Mesothelial cell of epicardium (in vitro differentiated cells): Measurements from ENCODE around the gene IL17C. TPM values are rescaled to one million over a fixed set of nuclear protein-coding genes. Genes with fewer than 3 reads are reported as not detected.
A peak's percentile ranks its signal among the peaks of the same experiment; 100 is the strongest.

ENCODE experiments used
- DNase-seq, 2 experiments: peaks; one replicate each; pipeline ENCODE4 v3.0.0; 2021; ENCODE audit warnings: low spot score in 2 of 2; ENCODE audit not compliant: unreplicated experiment in 2 of 2
- H3K27ac Mint-ChIP-seq: 2 replicates; pipeline ENCODE4 v1.8.0; 2021; ENCODE audit warnings: mixed read lengths
- H3K27me3 Mint-ChIP-seq: 2 replicates; pipeline ENCODE4 v1.8.0; 2021; ENCODE audit warnings: low read depth, mixed read lengths
- H3K36me3 Mint-ChIP-seq: 2 replicates; pipeline ENCODE4 v1.8.0; 2021; ENCODE audit warnings: mixed read lengths
- H3K4me1 Mint-ChIP-seq: 2 replicates; pipeline ENCODE4 v1.8.0; 2021; ENCODE audit warnings: mixed read lengths
- H3K4me3 Mint-ChIP-seq: 2 replicates; pipeline ENCODE4 v1.8.0; 2021; ENCODE audit warnings: mild to moderate bottlenecking, moderate library complexity, mixed read lengths
- H3K9me3 Mint-ChIP-seq: 2 replicates; pipeline ENCODE4 v1.8.0; 2021; ENCODE audit warnings: mixed read lengths
- CTCF ChIP-seq: fragments of 200-600 bp; sonication (generic); IDR thresholded peaks from one replicate; pipeline ENCODE4 v1.5.0; 2021; ENCODE audit warnings: antibody characterized with exemption; ENCODE audit not compliant: unreplicated experiment
- total RNA-seq: library from RNA; stranded (reverse); gene quantifications from 3 replicates; pipeline ENCODE4 v1.2.1, GENCODE V29; 2021

IL17C gene
- total RNA-seq, 1 donor from 2014 or later = not detected

GRCh38 chr16:88688013-88688778 is 49.8 kb downstream of the IL17C start:
- peak in 1 of 2 experiments; percentile 67 for DNase-seq
- Mint-ChIP-seq H3K4me3 (peak overlapping the region; percentile 17), H3K27me3 (peaks cover 61% of the 10 kb centered on the region), H3K36me3 (no peaks in the 10 kb centered on the region), H3K9me3 (no peaks in the 10 kb centered on the region), H3K4me1 (peaks cover 9% of the 10 kb centered on the region), H3K27ac (no peak overlapping the region)
- no peak for TF ChIP-seq CTCF

Other genes with a start within 250 kb of the IL17C start
- 51.1 to 56.2 TPM (median 52.6 TPM) in 3 replicates for gene ZFPM1, start 185.3 kb upstream of the IL17C start, total RNA-seq
- 59.9 to 64.9 TPM (median 62.2 TPM) in 3 replicates for gene ZC3H18, start 68.2 kb upstream of the IL17C start, total RNA-seq
- 116 to 127 TPM (median 121 TPM) in 3 replicates for gene CYBA, start 12.5 kb downstream of the IL17C start, total RNA-seq
- gene MVD, start 24.5 kb downstream of the IL17C start, total RNA-seq = 59.5 to 67.2 TPM (median 64.0 TPM) in 3 replicates
- 0.29 to 0.69 TPM (median 0.43 TPM) in 3 replicates for gene SNAI3, start 47.9 kb downstream of the IL17C start, total RNA-seq
- gene RNF166, start 67.8 kb downstream of the IL17C start, total RNA-seq = 20.9 to 22.9 TPM (median 21.4 TPM) in 3 replicates
- gene CTU2, start 67.9 kb downstream of the IL17C start, total RNA-seq = 22.2 to 28.2 TPM (median 22.2 TPM) in 3 replicates
- gene PIEZO1, start 146.6 kb downstream of the IL17C start, total RNA-seq = 148 to 160 TPM (median 151 TPM) in 3 replicates
- 14.1 to 15.9 TPM (median 14.6 TPM) in 3 replicates for gene CDT1, start 165.2 kb downstream of the IL17C start, total RNA-seq
- 95.9 to 99.2 TPM (median 96.2 TPM) in 3 replicates for gene APRT, start 173.4 kb downstream of the IL17C start, total RNA-seq
- gene GALNS, start 218.4 kb downstream of the IL17C start, total RNA-seq = 41.3 to 44.7 TPM (median 42.4 TPM) in 3 replicates
- 88.2 to 101 TPM (median 96.3 TPM) in 3 replicates for gene TRAPPC2L, start 218.6 kb downstream of the IL17C start, total RNA-seq
- gene PABPN1L, start 228.1 kb downstream of the IL17C start, total RNA-seq = 0.22 to 0.41 TPM (median 0.40 TPM) in 3 replicates